ENCODE results near the gene CFAP47. TPM values are rescaled to one million over a fixed set of nuclear protein-coding genes. Genes with fewer than 3 reads are reported as not detected.

The CFAP47 gene, protein sequence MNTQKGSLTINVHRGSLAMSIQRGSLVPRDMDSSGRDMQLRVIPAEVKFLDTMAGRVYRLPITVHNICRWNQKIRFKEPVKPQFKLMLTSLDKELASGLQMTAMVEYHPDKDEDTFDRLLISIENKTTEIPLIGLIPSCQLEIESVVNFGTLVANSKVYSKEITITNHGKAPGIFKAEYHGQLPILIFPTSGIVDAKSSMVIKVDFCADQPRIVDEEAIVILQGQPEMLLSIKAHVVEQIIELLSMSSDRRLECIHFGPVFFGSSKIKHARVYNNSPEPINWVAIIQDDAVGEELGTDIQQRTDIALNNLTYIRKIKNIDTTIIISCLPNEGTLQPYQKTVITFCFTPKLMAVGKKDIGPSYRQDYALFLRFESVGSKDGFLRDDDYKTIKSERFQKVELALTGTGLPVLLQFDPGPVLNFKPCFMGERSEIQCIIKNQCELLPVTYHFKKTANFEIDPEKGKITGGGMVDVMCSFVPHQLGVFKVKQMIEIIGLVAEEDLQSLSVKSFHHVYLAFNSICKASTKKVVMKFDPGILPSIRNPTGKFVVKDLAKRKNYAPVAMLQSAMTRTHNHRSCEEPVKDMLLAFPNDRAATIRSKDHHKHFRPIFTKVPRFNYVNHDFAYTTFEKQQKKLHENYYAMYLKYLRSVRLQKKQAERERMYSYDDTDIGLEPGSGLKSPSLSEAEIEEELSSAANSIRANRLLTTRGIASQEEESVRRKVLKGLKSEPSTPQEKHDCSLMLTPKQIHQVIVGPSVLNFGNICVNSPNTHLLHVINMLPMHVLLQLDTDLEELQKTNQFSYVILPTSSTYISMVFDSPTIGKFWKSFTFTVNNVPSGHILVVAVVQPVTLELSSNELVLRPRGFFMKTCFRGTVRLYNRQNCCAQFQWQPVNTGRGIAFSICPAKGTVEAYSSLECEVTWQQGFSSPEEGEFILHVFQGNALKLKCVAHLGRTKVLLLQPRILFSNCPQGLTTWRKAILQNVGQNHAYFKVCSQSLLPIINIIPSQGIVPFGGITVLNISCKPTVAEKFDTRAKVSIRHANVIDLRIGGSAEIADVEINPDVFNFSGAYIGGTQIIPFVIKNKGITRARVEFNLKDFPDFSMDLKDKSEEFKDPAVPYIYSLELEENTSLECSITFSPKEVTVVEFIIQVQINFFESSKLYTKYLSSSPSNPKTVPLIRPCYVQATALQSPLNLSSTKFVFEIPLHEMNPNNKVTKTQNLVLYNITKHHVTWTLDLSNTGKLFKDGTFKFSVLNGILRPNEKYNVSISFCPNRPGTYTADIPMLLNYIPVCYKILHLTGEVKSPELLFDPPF (N-terminal part only)
- total RNA-seq (2016; rRNA removed; fragmentation: Illumina TruSeq; extraction: Trizol) (not detected in 2 replicates), polyA plus RNA-seq (2011; rRNA removed) (not detected in 2 replicates), polyA minus RNA-seq (2011; rRNA and poly(A)+ RNA removed; ENCODE audit: low replicate concordance) (not detected in 2 replicates), Bru-seq, nascent RNA (not detected), BruChase-seq, experiment 1, labeled RNA remaining after a 6-hour chase (not detected), BruChase-seq, experiment 2, labeled RNA remaining after a 2-hour chase (percentile 1 among the genes with signal in this experiment)
- total RNA-seq (2016; cell fraction: cytosol; rRNA removed; fragmentation: Illumina TruSeq; extraction: Trizol; ENCODE audit: low read depth): not detected in 2 replicates
- not detected in 2 replicates for total RNA-seq (2016; cell fraction: insoluble cytoplasmic fraction; rRNA removed; fragmentation: Illumina TruSeq; extraction: Trizol)
- total RNA-seq (2016; cell fraction: membrane; rRNA removed; fragmentation: Illumina TruSeq; extraction: Trizol): not detected in 2 replicates
- total RNA-seq (2016; cell fraction: nucleus; rRNA removed; fragmentation: Illumina TruSeq; extraction: Trizol): not detected in 2 replicates
- polyA plus RNA-seq (2011; cell fraction: cytosol; rRNA removed): not detected in 2 replicates
- polyA plus RNA-seq (2011; cell fraction: nucleus; rRNA removed): not detected in 2 replicates
- polyA plus RNA-seq (2012): not detected in 2 replicates
- polyA plus RNA-seq (2016; cell fraction: cytosol; fragmentation: Illumina TruSeq; extraction: Trizol; ENCODE audit: low read depth): not detected in 2 replicates
- not detected in 2 replicates for polyA plus RNA-seq (2016; cell fraction: insoluble cytoplasmic fraction; fragmentation: Illumina TruSeq; extraction: Trizol; ENCODE audit: low read depth)
- not detected in 2 replicates for polyA plus RNA-seq (2016; cell fraction: membrane; fragmentation: Illumina TruSeq; extraction: Trizol; ENCODE audit: low read depth)
- not detected in 2 replicates for polyA plus RNA-seq (2016; cell fraction: nucleus; fragmentation: Illumina TruSeq; extraction: Trizol; ENCODE audit: insufficient read depth, low read depth)
- not detected in 2 replicates for polyA minus RNA-seq (2011; cell fraction: cytosol; rRNA and poly(A)+ RNA removed)
- not detected in 2 replicates for polyA minus RNA-seq (2011; cell fraction: nucleus; rRNA and poly(A)+ RNA removed)
- long read RNA-seq, experiment 1: 0 reads
- long read RNA-seq, experiment 2: 0 reads

DNA sequence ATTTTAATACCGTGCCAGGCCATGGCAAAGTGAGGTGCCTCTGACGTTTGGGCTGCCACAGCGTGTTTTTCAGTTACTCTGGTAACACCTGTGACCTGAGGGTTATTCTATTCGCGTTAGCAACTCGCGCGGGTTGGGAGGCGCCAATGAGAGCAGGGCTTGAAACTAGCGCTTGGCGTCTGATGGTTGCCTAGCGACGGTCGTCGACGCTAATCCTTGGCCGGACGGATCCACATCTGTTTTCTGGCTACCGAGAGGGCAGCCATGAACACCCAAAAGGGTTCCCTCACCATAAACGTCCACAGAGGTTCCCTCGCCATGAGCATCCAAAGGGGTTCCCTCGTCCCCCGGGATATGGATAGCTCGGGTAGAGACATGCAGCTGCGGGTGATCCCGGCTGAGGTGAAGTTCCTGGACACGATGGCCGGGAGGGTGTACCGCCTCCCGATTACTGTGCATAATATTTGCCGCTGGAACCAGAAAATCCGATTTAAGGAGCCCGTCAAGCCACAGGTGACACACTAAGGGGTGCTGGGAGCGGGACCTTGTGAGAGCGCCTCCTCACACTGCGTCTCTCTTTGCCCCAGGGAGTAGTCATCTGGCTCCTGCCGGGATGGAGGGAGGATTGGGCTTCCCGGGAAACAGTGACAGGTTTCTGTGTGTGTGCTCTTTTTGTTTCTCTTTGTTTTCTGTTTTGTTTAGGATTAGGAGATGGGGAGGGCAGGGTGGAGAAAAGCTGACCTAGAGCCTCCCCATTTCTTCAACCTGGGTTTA lies at the start of gene CFAP47:
Gene CFAP47, plus strand, starts transcription at position 199 of the 774 bp plus-strand sequence. Its CDS starts 66 bp downstream, at position 265.
- Histone ChIP-seq H3K27me3 (ENCODE audit: control insufficient read depth in 1 of 2, insufficient read depth in 2 of 2, low read length in 2 of 2) (no peaks in the 10 kb centered on the region), H3K4me2 (ENCODE audit: low read depth, low read length) (no peak within 1 kb of the TSS), H4K20me1 (ENCODE audit: insufficient read depth, low read length) (no peaks in the 10 kb centered on the region), H3K79me2 (ENCODE audit: insufficient read depth, low read length) (no peaks in the 10 kb centered on the region), H3K4me3 (replicated peaks in 1 of 3; ENCODE audit: insufficient read depth in 1 of 3, low read depth in 2 of 3, low read length in 3 of 3) (no peak within 1 kb of the TSS), H2AFZ (ENCODE audit: low read length) (no peak within 1 kb of the TSS), H3K4me1 (ENCODE audit: insufficient read depth, low read length) (no peaks in the 10 kb centered on the region), H3K36me3 (replicated peaks in 1 of 2; ENCODE audit: control insufficient read depth in 1 of 2, insufficient read depth in 2 of 2, low read length in 2 of 2) (no peaks in the 10 kb centered on the region), H3K9ac (ENCODE audit: insufficient read depth, low read depth, low read length) (no peak within 1 kb of the TSS), H3K9me3 (ENCODE audit: low read length) (no peaks in the 10 kb centered on the region; the same call in 1 of the 2 replicates), H3K27ac (ENCODE audit: extremely low read length, insufficient read depth, low read length) (no peak within 1 kb of the TSS)
- ATAC-seq (no peak), FAIRE-seq (no peak), DNase-seq (ENCODE audit: low spot score) (no peak)
- ChIA-PET POLR2A (no interaction called here), CTCF (ENCODE audit: low intra/inter-chr PET ratio, low total read pairs) (no interaction called here)
- intact Hi-C loops (cut with micrococcal nuclease; ENCODE audit: unreplicated experiment): no loop called here
- in situ Hi-C loops (cut with HindIII; ENCODE audit: extremely low pct_ligation_motif_present, low pct_unique_long_range_greater_than_20kb): no loop called here
- TF ChIP-seq ERF (CRISPR knock-in tag; IDR thresholded peaks at IDR 0.05): no peak
- TF ChIP-seq POGZ (CRISPR knock-in tag; IDR thresholded peaks at IDR 0.05): no peak
- TF ChIP-seq ZNF792 (CRISPR knock-in tag; IDR thresholded peaks at IDR 0.05): no peak
- TF ChIP-seq, protein P1, sequence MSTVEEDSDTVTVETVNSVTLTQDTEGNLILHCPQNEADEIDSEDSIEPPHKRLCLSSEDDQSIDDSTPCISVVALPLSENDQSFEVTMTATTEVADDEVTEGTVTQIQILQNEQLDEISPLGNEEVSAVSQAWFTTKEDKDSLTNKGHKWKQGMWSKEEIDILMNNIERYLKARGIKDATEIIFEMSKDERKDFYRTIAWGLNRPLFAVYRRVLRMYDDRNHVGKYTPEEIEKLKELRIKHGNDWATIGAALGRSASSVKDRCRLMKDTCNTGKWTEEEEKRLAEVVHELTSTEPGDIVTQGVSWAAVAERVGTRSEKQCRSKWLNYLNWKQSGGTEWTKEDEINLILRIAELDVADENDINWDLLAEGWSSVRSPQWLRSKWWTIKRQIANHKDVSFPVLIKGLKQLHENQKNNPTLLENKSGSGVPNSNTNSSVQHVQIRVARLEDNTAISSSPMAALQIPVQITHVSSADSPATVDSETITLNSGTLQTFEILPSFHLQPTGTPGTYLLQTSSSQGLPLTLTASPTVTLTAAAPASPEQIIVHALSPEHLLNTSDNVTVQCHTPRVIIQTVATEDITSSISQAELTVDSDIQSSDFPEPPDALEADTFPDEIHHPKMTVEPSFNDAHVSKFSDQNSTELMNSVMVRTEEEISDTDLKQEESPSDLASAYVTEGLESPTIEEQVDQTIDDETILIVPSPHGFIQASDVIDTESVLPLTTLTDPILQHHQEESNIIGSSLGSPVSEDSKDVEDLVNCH (CRISPR knock-in tag; IDR thresholded peaks at IDR 0.05): no peak
- no peak for TF ChIP-seq U2AF1 (optimal IDR thresholded peaks at IDR 0.05; ENCODE audit: low read depth, low read length)
- no peak for TF ChIP-seq WIZ (CRISPR knock-in tag; IDR thresholded peaks at IDR 0.05)
- TF ChIP-seq, protein P2, sequence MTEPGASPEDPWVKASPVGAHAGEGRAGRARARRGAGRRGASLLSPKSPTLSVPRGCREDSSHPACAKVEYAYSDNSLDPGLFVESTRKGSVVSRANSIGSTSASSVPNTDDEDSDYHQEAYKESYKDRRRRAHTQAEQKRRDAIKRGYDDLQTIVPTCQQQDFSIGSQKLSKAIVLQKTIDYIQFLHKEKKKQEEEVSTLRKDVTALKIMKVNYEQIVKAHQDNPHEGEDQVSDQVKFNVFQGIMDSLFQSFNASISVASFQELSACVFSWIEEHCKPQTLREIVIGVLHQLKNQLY (CRISPR knock-in tag; IDR thresholded peaks at IDR 0.05): no peak
- BruUV-seq (replicated peaks): no TSS peak
- WGBS (ENCODE audit: low lambda C conversion rate): 2% methylated on average over 5 of the region's 38 CpGs

All from HepG2 (cell line).